GM12878 (cell line): ENCODE results near the gene RIPOR1. TPM values are rescaled to one million over a fixed set of nuclear protein-coding genes. Genes with fewer than 3 reads are reported as not detected.

ENCODE experiments used
- ASH2L ChIP-seq: fragments of 300-600, 200-600 bp; sonication (generic); IDR thresholded peaks from 2 replicates; pipeline ENCODE4 v1.6.1; 2017; ENCODE audit warnings: low read depth, mild to moderate bottlenecking, borderline replicate concordance
- BHLHE40 ChIP-seq, 2 experiments: fragments of 450-650 bp in 1 of 2; IDR thresholded peaks; 2 replicates each; pipeline ENCODE4 v1.6.1; 2011 to 2017; ENCODE audit warnings: low read depth in 2 of 2, borderline replicate concordance in 1 of 2, improper control_type of control experiment in 1 of 2, low read length in 1 of 2, mild to moderate bottlenecking in 1 of 2
- BRCA1 ChIP-seq: IDR thresholded peaks from 2 replicates; pipeline ENCODE4 v1.6.1; 2011; ENCODE audit warnings: low read depth, low read length, improper control_type of control experiment
- CBFB ChIP-seq: IDR thresholded peaks from 2 replicates; pipeline ENCODE4 v1.6.1; 2016; ENCODE audit warnings: antibody characterized with exemption, low read depth
- CBX3 ChIP-seq: fragments of 200-600 bp; sonication (generic); IDR thresholded peaks from 2 replicates; pipeline ENCODE4 v1.6.1; 2016; ENCODE audit warnings: low read depth, borderline replicate concordance
- CBX5 ChIP-seq: sonication (generic); IDR thresholded peaks from 2 replicates; pipeline ENCODE4 v1.6.1; 2016; ENCODE audit warnings: low read depth, moderate library complexity, mild to moderate bottlenecking, inconsistent platforms
- CREM ChIP-seq: IDR thresholded peaks from 2 replicates; pipeline ENCODE4 v1.6.1; 2014; ENCODE audit warnings: antibody characterized with exemption, low read depth
- HDGF ChIP-seq: fragments of 450-650 bp; IDR thresholded peaks from 2 replicates; pipeline ENCODE4 v1.6.1; 2016; ENCODE audit warnings: antibody characterized with exemption
- IKZF1 ChIP-seq: fragments of 450-650 bp; conservative IDR thresholded peaks from 2 replicates; pipeline ENCODE4 v1.6.1; 2017; ENCODE audit warnings: antibody characterized with exemption, mild to moderate bottlenecking
- KAT2A ChIP-seq: conservative IDR thresholded peaks from 2 replicates; pipeline ENCODE4 v1.6.1; 2011; ENCODE audit warnings: low read depth, low read length; ENCODE audit not compliant: control insufficient read depth
- MEF2A ChIP-seq: IDR thresholded peaks from 2 replicates; pipeline ENCODE4 v1.6.1; 2011; ENCODE audit warnings: low read depth, mild to moderate bottlenecking, low read length, moderate library complexity; ENCODE audit not compliant: insufficient read depth
- MEF2B ChIP-seq: fragments of 450-650 bp; IDR thresholded peaks from 2 replicates; pipeline ENCODE4 v1.6.1; 2018; ENCODE audit warnings: mild to moderate bottlenecking, moderate library complexity; ENCODE audit not compliant: partially characterized antibody, poor library complexity, severe bottlenecking
- MTA3 ChIP-seq: IDR thresholded peaks from 2 replicates; pipeline ENCODE4 v1.6.1; 2012; ENCODE audit warnings: low read length, inconsistent platforms, borderline replicate concordance
- NFIC ChIP-seq: IDR thresholded peaks from 2 replicates; pipeline ENCODE4 v1.6.1; 2012; ENCODE audit warnings: low read depth, mild to moderate bottlenecking, inconsistent platforms, low read length, moderate library complexity
- NR2C1 ChIP-seq: fragments of 450-650 bp; IDR thresholded peaks from 2 replicates; pipeline ENCODE4 v1.6.1; 2017; ENCODE audit warnings: antibody characterized with exemption, mild to moderate bottlenecking, moderate library complexity
- RAD21 ChIP-seq: IDR thresholded peaks from 2 replicates; pipeline ENCODE4 v1.6.1; 2011; ENCODE audit warnings: mild to moderate bottlenecking, low read depth, low read length, moderate library complexity; ENCODE audit not compliant: insufficient read depth
- RAD51 ChIP-seq: fragments of 450-650 bp; IDR thresholded peaks from 2 replicates; pipeline ENCODE4 v1.6.1; 2016; ENCODE audit warnings: moderate library complexity, mild to moderate bottlenecking, inconsistent platforms
- RBBP5 ChIP-seq: fragments of 200-600 bp; sonication (generic); conservative IDR thresholded peaks from 2 replicates; pipeline ENCODE4 v1.6.1; 2016
- SMARCA5 ChIP-seq: fragments of 450-650 bp; IDR thresholded peaks from 2 replicates; pipeline ENCODE4 v1.6.1; 2017; ENCODE audit warnings: mild to moderate bottlenecking
- STAT1 ChIP-seq: fragments of 450-650 bp; conservative IDR thresholded peaks from 2 replicates; pipeline ENCODE4 v1.6.1; 2014; ENCODE audit warnings: antibody characterized with exemption, mild to moderate bottlenecking
- TCF12 ChIP-seq: IDR thresholded peaks from 2 replicates; pipeline ENCODE4 v1.6.1; 2011; ENCODE audit warnings: low read depth, mild to moderate bottlenecking, low read length
- TCF3 ChIP-seq: IDR thresholded peaks from 2 replicates; pipeline ENCODE4 v1.6.1; 2012; ENCODE audit warnings: low read depth, mild to moderate bottlenecking, low read length, borderline replicate concordance; ENCODE audit not compliant: insufficient read depth
- ZNF274 ChIP-seq: IDR thresholded peaks from one replicate; pipeline ENCODE4 v1.8.0; 2011; ENCODE audit not compliant: insufficient read length, insufficient read depth
- ZNF687 ChIP-seq: fragments of 450-650 bp; IDR thresholded peaks from 2 replicates; pipeline ENCODE4 v1.6.1; 2017; ENCODE audit warnings: mild to moderate bottlenecking, moderate library complexity
- ZZZ3 ChIP-seq: IDR thresholded peaks from 2 replicates; pipeline ENCODE4 v1.6.1; 2011; ENCODE audit warnings: low read depth; ENCODE audit not compliant: control insufficient read depth, insufficient read length
- polyA plus RNA-seq, 11 experiments: library from polyadenylated mRNA; depleted of rRNA in 4 of 11; unstranded in 6 of 11; stranded (reverse) in 5 of 11; fragments of >200 nt; fragmentation: Nextera tagmentation in 4 of 11; fragmentation: Illumina TruSeq in 1 of 11; extraction: Ambion mirVana in 4 of 11; extraction: Trizol in 1 of 11; gene quantifications; 1 replicate in 1 of 11; 2 replicates in 10 of 11; pipeline versions ENCODE4 v1.2.1 to v1.2.3, GENCODE V29; 2011 to 2016; ENCODE audit warnings: inconsistent platforms in 2 of 11, missing spikeins in 2 of 11, low read depth in 1 of 11
- total RNA-seq, 4 experiments: library from RNA; depleted of rRNA in 3 of 4; stranded (reverse); fragments of >200 nt in 3 of 4; fragmentation: Illumina TruSeq in 1 of 4; extraction: Trizol in 1 of 4; gene quantifications; 2 replicates each; pipeline versions ENCODE4 v1.2.1 to v1.2.3, GENCODE V29; 2013 to 2021
- TF ChIP-seq, protein P1 (sequence below): fragments of 450-650 bp; conservative IDR thresholded peaks from 2 replicates; pipeline ENCODE4 v1.6.1; 2017; ENCODE audit warnings: mild to moderate bottlenecking, moderate library complexity

Gene RIPOR1
- total and polyA plus RNA-seq, 10 of the 15 experiments (the other 5 are each of a cell fraction or from before 2014, with no cell fraction given) = 0.13 to 28.5 (median 7.0) TPM

- TF ChIP-seq MEF2B = peak; percentile 76
- no peak for TF ChIP-seq CBX3
- no peak for TF ChIP-seq BRCA1
- TF ChIP-seq RAD51 = no peak
- TF ChIP-seq, protein P1, sequence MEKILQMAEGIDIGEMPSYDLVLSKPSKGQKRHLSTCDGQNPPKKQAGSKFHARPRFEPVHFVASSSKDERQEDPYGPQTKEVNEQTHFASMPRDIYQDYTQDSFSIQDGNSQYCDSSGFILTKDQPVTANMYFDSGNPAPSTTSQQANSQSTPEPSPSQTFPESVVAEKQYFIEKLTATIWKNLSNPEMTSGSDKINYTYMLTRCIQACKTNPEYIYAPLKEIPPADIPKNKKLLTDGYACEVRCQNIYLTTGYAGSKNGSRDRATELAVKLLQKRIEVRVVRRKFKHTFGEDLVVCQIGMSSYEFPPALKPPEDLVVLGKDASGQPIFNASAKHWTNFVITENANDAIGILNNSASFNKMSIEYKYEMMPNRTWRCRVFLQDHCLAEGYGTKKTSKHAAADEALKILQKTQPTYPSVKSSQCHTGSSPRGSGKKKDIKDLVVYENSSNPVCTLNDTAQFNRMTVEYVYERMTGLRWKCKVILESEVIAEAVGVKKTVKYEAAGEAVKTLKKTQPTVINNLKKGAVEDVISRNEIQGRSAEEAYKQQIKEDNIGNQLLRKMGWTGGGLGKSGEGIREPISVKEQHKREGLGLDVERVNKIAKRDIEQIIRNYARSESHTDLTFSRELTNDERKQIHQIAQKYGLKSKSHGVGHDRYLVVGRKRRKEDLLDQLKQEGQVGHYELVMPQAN = peak; percentile 49; the same call in 1 of the 2 replicates
- 0 out of 2 replicates have a peak, but pooled peaks have one; percentile 45 for TF ChIP-seq MEF2A
- TF ChIP-seq NR2C1 = no peak
- TF ChIP-seq MTA3 = no peak
- TF ChIP-seq BHLHE40 (IDR thresholded peaks at IDR 0.05; ENCODE audit: borderline replicate concordance in 1 of 2, low read depth in 2 of 2, low read length in 1 of 2) = peak in 1 of 2 experiments; percentile 35; a peak in 1 of 4 replicates
- no peak for TF ChIP-seq STAT1
- TF ChIP-seq SMARCA5 = no peak
- TF ChIP-seq IKZF1 = peak; percentile 67
- no peak for TF ChIP-seq KAT2A
- TF ChIP-seq CBFB = no peak
- TF ChIP-seq RAD21 = no peak
- no peak for TF ChIP-seq ZNF274
- TF ChIP-seq ZZZ3 = no peak
- TF ChIP-seq TCF3 = no peak
- no peak for TF ChIP-seq NFIC
- peak; percentile 28; the same call in 1 of the 2 replicates for TF ChIP-seq TCF12
- no peak for TF ChIP-seq ASH2L
- TF ChIP-seq CREM = peak; percentile 72; the same call in 1 of the 2 replicates
- peak; percentile 64; the same call in 1 of the 2 replicates for TF ChIP-seq ZNF687
- no peak for TF ChIP-seq CBX5
- TF ChIP-seq HDGF = no peak
- no peak for TF ChIP-seq RBBP5
These were observed 1.6 kb downstream of the RIPOR1 start (continued) for GRCh38 chr16:67530013-67530939.
